Measurements from ENCODE around the gene KLHL2.
"Not testable (repeated sequence)": the region's sequence is repeated elsewhere in the genome, so short reads cannot be mapped to it uniquely, and the experiment has no call there.

Gene KLHL2

GRCh38 chr4:165210566-165210965, 3.2 kb downstream of the KLHL2 start:
- peaks cover 66% of the 10 kb centered on the region for H3K4me1 Mint-ChIP-seq (ENCODE audit: low read depth)
- no peak for DNase-seq (ENCODE audit: low spot score)
- H3K27me3 Mint-ChIP-seq (ENCODE audit: low read depth): no peaks in the 10 kb centered on the region
- H3K27ac Mint-ChIP-seq: no peak overlapping the region
- H3K36me3 Mint-ChIP-seq (ENCODE audit: low read depth): peaks cover 6% of the 10 kb centered on the region
- H3K9me3 Mint-ChIP-seq: no peaks in the 10 kb centered on the region
- H3K4me3 Mint-ChIP-seq: peak overlapping the region; percentile 1

DNA sequence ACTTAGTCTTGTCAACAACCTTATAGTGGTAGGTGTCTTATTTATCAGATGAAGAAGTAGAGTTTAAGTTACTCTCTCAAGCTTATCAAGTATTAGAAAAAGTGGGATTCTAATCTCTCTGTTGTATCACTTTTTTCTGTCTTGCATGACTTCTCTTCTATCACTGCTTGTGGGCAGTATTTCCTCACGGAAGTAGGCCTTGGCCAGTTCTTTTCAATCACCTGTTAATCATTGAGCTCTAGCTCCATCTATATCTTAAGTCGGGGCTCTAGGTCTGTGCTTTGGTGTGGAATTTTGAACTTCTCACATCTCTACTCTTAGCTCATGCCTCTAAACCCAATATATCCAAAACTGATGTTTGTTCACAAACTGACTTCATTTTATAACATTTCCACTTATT, 5.3 kb downstream of the KLHL2 start:
- peaks cover 75% of the 10 kb centered on the region for H3K4me1 Mint-ChIP-seq (ENCODE audit: low read depth)

GRCh38 chr4:165213404-165213803, 6.0 kb downstream of the KLHL2 start:
- H3K4me3 Mint-ChIP-seq; H3K27ac Mint-ChIP-seq; H3K27me3 Mint-ChIP-seq (ENCODE audit: low read depth); H3K9me3 Mint-ChIP-seq; DNase-seq (ENCODE audit: low spot score): not testable (repeated sequence)
- H3K36me3 Mint-ChIP-seq (ENCODE audit: low read depth): peaks cover 14% of the 10 kb centered on the region
- peaks cover 80% of the 10 kb centered on the region for H3K4me1 Mint-ChIP-seq (ENCODE audit: low read depth)

More for the DNA sequence above, 5.3 kb downstream of the KLHL2 start:
- H3K27ac Mint-ChIP-seq; H3K9me3 Mint-ChIP-seq; H3K27me3 Mint-ChIP-seq (ENCODE audit: low read depth); DNase-seq (ENCODE audit: low spot score); H3K36me3 Mint-ChIP-seq (ENCODE audit: low read depth): not testable (repeated sequence)
- peak overlapping the region; percentile 17 for H3K4me3 Mint-ChIP-seq

GRCh38 chr4:165213991-165214709, 6.8 kb downstream of the KLHL2 start:
- Mint-ChIP-seq H3K4me1 (ENCODE audit: low read depth) (peaks cover 76% of the 10 kb centered on the region), H3K27ac (peak overlapping the region; percentile 35)

GRCh38 chr4:165215034-165215751, 7.8 kb downstream of the KLHL2 start:
- Mint-ChIP-seq H3K4me1 (ENCODE audit: low read depth) (peaks cover 67% of the 10 kb centered on the region), H3K36me3 (ENCODE audit: low read depth) (peaks cover 14% of the 10 kb centered on the region), H3K4me3 (peak overlapping the region; percentile 58), H3K27ac (peak overlapping the region; percentile 83)
- peak; percentile 57 for DNase-seq (ENCODE audit: low spot score)
- H3K9me3 Mint-ChIP-seq; H3K27me3 Mint-ChIP-seq (ENCODE audit: low read depth): not testable (repeated sequence)

More at GRCh38 chr4:165213991-165214709, 6.8 kb downstream of the KLHL2 start:
- H3K9me3 Mint-ChIP-seq; DNase-seq (ENCODE audit: low spot score); H3K27me3 Mint-ChIP-seq (ENCODE audit: low read depth); H3K4me3 Mint-ChIP-seq: not testable (repeated sequence)
- H3K36me3 Mint-ChIP-seq (ENCODE audit: low read depth): peaks cover 15% of the 10 kb centered on the region

- Mint-ChIP-seq H3K27ac (peak overlapping the region; percentile 83), H3K4me3 (peak overlapping the region; percentile 62), H3K36me3 (ENCODE audit: low read depth) (peaks cover 16% of the 10 kb centered on the region), H3K4me1 (ENCODE audit: low read depth) (peaks cover 60% of the 10 kb centered on the region)
- DNase-seq (ENCODE audit: low spot score); H3K9me3 Mint-ChIP-seq; H3K27me3 Mint-ChIP-seq (ENCODE audit: low read depth): not testable (repeated sequence)
Observed at GRCh38 chr4:165215761-165216487, 8.6 kb downstream of the KLHL2 start.

DNA sequence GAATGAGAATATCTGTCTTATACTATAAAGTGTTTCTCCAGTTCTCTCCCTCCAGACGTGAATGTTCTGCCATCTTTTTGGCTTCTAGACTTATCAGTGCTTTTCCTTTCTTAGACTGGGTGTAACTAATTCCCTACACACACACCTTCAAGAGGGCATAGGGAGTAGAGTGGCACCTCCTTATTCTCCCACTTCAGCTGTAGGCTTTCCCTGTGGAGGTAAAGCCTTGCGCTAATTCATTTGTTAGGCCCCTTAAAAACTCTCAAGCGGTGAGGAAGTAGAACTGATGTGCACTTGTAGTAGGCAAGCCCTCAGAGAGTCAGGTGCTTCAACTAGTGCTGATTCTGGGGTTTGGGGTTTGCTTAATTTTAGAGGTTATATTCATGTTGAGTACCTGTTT, 10.0 kb downstream of the KLHL2 start:
- H3K4me3 Mint-ChIP-seq: no peak overlapping the region
- peaks cover 65% of the 10 kb centered on the region for H3K4me1 Mint-ChIP-seq (ENCODE audit: low read depth)
- H3K9me3 Mint-ChIP-seq: no peaks in the 10 kb centered on the region
- DNase-seq (ENCODE audit: low spot score): no peak
- H3K27me3 Mint-ChIP-seq (ENCODE audit: low read depth): no peaks in the 10 kb centered on the region
- H3K27ac Mint-ChIP-seq: peak overlapping the region; percentile 34
- H3K36me3 Mint-ChIP-seq (ENCODE audit: low read depth): peaks cover 29% of the 10 kb centered on the region

- H3K27me3 Mint-ChIP-seq (ENCODE audit: low read depth); H3K4me3 Mint-ChIP-seq; H3K9me3 Mint-ChIP-seq; DNase-seq (ENCODE audit: low spot score): not testable (repeated sequence)
- Mint-ChIP-seq H3K27ac (peak overlapping the region; percentile 46), H3K4me1 (ENCODE audit: low read depth) (peaks cover 47% of the 10 kb centered on the region), H3K36me3 (ENCODE audit: low read depth) (peaks cover 49% of the 10 kb centered on the region)
Observed at GRCh38 chr4:165221306-165221705, 13.9 kb downstream of the KLHL2 start.

- H3K36me3 Mint-ChIP-seq (ENCODE audit: low read depth): peaks cover 50% of the 10 kb centered on the region
Observed at GRCh38 chr4:165221993-165222650, 14.8 kb downstream of the KLHL2 start.

DNA sequence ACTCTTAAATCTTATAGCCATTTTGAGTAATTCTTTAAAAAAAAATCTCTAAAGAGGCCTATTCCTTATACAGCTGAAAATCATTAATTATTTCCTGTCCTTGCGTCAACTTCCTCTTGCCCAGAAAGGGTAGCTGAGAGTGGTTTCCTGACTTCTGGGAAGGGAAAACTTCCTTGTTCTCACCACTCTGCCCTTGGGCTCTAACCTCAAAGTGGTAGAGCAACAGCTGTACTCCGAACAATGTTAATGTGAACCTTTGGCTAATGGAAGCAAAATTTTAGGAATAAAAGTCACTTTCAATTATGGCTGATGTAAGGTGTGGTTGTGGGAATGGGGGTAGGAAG, 15.3 kb downstream of the KLHL2 start:
- peak overlapping the region; percentile 66 for H3K4me3 Mint-ChIP-seq
- peaks cover 36% of the 10 kb centered on the region for H3K4me1 Mint-ChIP-seq (ENCODE audit: low read depth)
- H3K9me3 Mint-ChIP-seq: no peaks in the 10 kb centered on the region
- H3K36me3 Mint-ChIP-seq (ENCODE audit: low read depth): peaks cover 52% of the 10 kb centered on the region
- DNase-seq (ENCODE audit: low spot score): no peak
- peak overlapping the region; percentile 39 for H3K27ac Mint-ChIP-seq
- H3K27me3 Mint-ChIP-seq (ENCODE audit: low read depth): no peaks in the 10 kb centered on the region

More at GRCh38 chr4:165221993-165222650, 14.8 kb downstream of the KLHL2 start:
- Mint-ChIP-seq H3K4me3 (peak overlapping the region; percentile 66), H3K4me1 (ENCODE audit: low read depth) (peaks cover 39% of the 10 kb centered on the region)
- H3K27ac Mint-ChIP-seq; H3K9me3 Mint-ChIP-seq; DNase-seq (ENCODE audit: low spot score); H3K27me3 Mint-ChIP-seq (ENCODE audit: low read depth): not testable (repeated sequence)

DNA sequence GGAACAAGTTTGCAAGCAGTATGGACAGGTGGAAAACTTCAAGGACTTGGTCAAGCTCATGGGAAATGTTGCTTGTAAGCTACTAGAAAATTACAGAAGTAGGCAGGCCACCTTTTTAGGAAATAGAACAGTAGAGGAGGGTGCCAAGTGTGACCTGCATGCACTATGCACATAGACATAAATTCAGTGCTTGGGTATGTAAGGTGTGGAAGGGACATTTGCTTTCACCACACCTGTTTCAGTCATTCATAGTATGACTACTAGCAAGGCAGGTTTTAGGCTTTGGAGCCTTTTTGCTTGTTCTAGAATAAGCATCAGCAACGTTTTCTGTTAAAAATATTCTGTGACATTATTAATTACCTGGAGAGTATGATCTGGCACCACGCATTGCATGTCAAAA, 20.0 kb downstream of the KLHL2 start:
- not testable (repeated sequence) for H3K9me3 Mint-ChIP-seq; DNase-seq (ENCODE audit: low spot score); H3K4me3 Mint-ChIP-seq; H3K27me3 Mint-ChIP-seq (ENCODE audit: low read depth); H3K27ac Mint-ChIP-seq
- Mint-ChIP-seq H3K36me3 (ENCODE audit: low read depth) (peaks cover 49% of the 10 kb centered on the region), H3K4me1 (ENCODE audit: low read depth) (peaks cover 29% of the 10 kb centered on the region)

- DNase-seq (ENCODE audit: low spot score); H3K27me3 Mint-ChIP-seq (ENCODE audit: low read depth); H3K4me3 Mint-ChIP-seq; H3K9me3 Mint-ChIP-seq: not testable (repeated sequence)
- Mint-ChIP-seq H3K27ac (peak overlapping the region; percentile 74), H3K4me1 (ENCODE audit: low read depth) (peaks cover 25% of the 10 kb centered on the region), H3K36me3 (ENCODE audit: low read depth) (peaks cover 41% of the 10 kb centered on the region)
Observed at GRCh38 chr4:165229490-165230200, 22.3 kb downstream of the KLHL2 start.
